Measurements from ENCODE around the gene CAMTA1.

The CAMTA1 gene

DNA sequence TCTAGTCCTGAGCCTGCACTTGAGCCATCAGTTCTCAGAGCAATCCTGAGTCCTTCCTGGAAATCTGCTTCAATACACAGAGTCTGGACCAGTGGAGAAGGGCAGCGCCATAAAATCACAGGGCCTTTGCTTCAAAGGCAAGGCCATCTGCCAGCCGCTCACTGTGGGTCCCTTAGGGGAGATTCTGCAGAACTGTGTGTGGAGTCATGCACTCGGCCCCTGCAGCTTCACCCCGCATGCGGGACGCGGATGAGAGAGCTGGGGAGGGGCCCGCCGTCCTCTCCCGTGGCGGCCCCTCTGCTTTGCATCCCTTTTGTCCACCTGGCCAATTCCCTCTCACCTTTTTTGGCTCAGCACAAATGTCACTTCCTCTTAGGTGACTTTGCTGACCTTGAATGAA, 674.7 kb downstream of the CAMTA1 start:
- Histone ChIP-seq H3K9ac (ENCODE audit: low read depth, low read length) (no peak overlapping the region), H3K36me3 (ENCODE audit: control insufficient read depth, insufficient read depth, low read length) (no peaks in the 10 kb centered on the region), H3K27me3 (ENCODE audit: control insufficient read depth, insufficient read depth, low read length) (no peaks in the 10 kb centered on the region), H3K4me1 (ENCODE audit: control insufficient read depth, insufficient read depth, low read length) (peaks cover 3% of the 10 kb centered on the region), H3K4me3 (ENCODE audit: low read depth, low read length) (no peak overlapping the region), H3K9me3 (ENCODE audit: control insufficient read depth, insufficient read depth, low read length) (no peaks in the 10 kb centered on the region)

DNA sequence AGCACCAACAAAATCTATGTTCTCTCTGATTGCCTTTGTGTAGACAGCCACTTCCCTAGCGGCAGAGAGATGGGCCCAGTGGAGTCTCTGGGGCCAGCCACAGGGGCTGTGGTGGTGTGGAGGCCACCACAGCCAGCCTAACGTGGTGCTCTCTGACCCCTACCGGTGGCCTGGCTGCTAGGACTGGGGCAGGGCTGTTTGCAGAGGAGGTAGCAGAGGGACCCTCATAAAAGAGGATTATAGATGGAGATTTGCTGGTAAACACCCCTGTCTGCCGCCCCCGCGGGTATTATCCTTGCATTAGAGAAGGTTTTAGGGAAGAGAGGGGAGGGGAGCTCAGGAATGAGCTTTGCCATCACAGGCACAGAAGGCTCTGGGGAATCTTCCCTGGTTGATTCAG, 675.6 kb downstream of the CAMTA1 start:
- Histone ChIP-seq H3K36me3 (ENCODE audit: control insufficient read depth, insufficient read depth, low read length) (no peaks in the 10 kb centered on the region), H3K4me1 (ENCODE audit: control insufficient read depth, insufficient read depth, low read length) (peaks cover 3% of the 10 kb centered on the region), H3K9ac (ENCODE audit: low read depth, low read length) (no peak overlapping the region), H3K4me3 (ENCODE audit: low read depth, low read length) (no peak overlapping the region), H3K9me3 (ENCODE audit: control insufficient read depth, insufficient read depth, low read length) (no peaks in the 10 kb centered on the region), H3K27me3 (ENCODE audit: control insufficient read depth, insufficient read depth, low read length) (no peaks in the 10 kb centered on the region)

DNA sequence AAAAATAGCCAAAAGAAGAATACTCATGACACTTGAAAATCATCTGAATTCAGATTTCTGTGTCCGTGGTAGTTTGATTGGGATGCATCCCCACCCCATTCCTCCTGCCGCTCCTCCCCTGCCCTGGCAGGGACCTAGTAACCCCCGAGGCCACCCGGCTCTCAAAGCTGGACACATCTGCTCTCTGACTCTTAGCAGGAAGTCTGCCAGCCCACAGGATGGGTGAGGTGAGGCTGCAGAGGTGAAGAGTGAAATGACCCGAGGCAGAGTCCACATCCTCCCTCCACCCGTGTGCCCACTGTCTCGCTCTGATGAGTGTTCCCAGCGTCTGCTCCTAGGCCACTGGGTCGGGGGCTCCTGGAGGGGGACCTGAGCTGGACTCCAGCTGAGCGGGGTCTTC, 677.4 kb downstream of the CAMTA1 start:
- no peaks in the 10 kb centered on the region for H3K9me3 ChIP-seq (ENCODE audit: control insufficient read depth, insufficient read depth, low read length)
- no peaks in the 10 kb centered on the region for H3K4me1 ChIP-seq (ENCODE audit: control insufficient read depth, insufficient read depth, low read length)
- no peak overlapping the region for H3K9ac ChIP-seq (ENCODE audit: low read depth, low read length)
- no peak overlapping the region for H3K4me3 ChIP-seq (ENCODE audit: low read depth, low read length)
- H3K36me3 ChIP-seq (ENCODE audit: control insufficient read depth, insufficient read depth, low read length): no peaks in the 10 kb centered on the region
- H3K27me3 ChIP-seq (ENCODE audit: control insufficient read depth, insufficient read depth, low read length): no peaks in the 10 kb centered on the region

DNA sequence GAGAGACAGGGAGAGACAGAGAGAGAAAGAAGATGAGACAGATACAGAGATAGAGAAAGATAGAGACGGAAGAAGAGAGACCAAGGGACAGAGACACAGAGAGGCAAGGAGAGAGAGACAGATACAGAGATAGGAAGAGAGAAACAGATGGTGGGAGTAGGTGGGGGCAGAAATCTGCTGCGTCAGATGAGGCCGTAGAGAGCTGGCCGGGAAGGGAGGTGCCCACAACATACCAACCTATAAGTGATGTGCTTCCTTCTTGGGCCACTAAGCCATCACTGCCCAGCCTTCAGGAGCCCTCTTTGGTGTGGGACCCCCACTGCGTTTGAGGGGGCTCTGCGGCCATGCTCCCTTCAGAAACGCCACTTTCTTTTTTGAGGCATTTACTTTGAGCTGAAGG, 678.3 kb downstream of the CAMTA1 start:
- Histone ChIP-seq H3K36me3 (ENCODE audit: control insufficient read depth, insufficient read depth, low read length) (no peaks in the 10 kb centered on the region), H3K27me3 (ENCODE audit: control insufficient read depth, insufficient read depth, low read length) (no peaks in the 10 kb centered on the region), H3K9ac (ENCODE audit: low read depth, low read length) (no peak overlapping the region), H3K4me3 (ENCODE audit: low read depth, low read length) (no peak overlapping the region), H3K9me3 (ENCODE audit: control insufficient read depth, insufficient read depth, low read length) (no peaks in the 10 kb centered on the region), H3K4me1 (ENCODE audit: control insufficient read depth, insufficient read depth, low read length) (no peaks in the 10 kb centered on the region)

DNA sequence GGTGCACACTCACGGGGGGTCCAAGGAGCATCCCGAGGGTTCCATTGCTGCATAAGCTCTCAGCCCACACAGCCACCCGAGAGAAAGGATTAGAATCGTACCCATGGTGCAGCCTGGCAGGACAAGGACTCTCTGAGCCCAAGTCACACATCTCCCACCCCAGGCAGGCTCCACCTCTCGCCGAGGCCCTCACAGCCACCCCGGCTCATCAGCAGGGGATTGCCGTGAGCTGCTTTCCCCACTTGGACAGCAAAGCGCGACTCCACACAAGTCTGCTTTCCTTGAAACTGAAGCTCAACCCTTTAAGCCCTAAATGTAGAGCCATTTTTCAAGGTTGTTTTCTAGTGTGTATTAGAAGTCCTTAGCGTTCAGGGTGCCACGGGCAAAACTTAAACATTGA, 679.5 kb downstream of the CAMTA1 start:
- no peaks in the 10 kb centered on the region for H3K9me3 ChIP-seq (ENCODE audit: control insufficient read depth, insufficient read depth, low read length)
- no peaks in the 10 kb centered on the region for H3K27me3 ChIP-seq (ENCODE audit: control insufficient read depth, insufficient read depth, low read length)
- no peaks in the 10 kb centered on the region for H3K4me1 ChIP-seq (ENCODE audit: control insufficient read depth, insufficient read depth, low read length)
- no peaks in the 10 kb centered on the region for H3K36me3 ChIP-seq (ENCODE audit: control insufficient read depth, insufficient read depth, low read length)
- no peak overlapping the region for H3K9ac ChIP-seq (ENCODE audit: low read depth, low read length)
- H3K4me3 ChIP-seq (ENCODE audit: low read depth, low read length): no peak overlapping the region

DNA sequence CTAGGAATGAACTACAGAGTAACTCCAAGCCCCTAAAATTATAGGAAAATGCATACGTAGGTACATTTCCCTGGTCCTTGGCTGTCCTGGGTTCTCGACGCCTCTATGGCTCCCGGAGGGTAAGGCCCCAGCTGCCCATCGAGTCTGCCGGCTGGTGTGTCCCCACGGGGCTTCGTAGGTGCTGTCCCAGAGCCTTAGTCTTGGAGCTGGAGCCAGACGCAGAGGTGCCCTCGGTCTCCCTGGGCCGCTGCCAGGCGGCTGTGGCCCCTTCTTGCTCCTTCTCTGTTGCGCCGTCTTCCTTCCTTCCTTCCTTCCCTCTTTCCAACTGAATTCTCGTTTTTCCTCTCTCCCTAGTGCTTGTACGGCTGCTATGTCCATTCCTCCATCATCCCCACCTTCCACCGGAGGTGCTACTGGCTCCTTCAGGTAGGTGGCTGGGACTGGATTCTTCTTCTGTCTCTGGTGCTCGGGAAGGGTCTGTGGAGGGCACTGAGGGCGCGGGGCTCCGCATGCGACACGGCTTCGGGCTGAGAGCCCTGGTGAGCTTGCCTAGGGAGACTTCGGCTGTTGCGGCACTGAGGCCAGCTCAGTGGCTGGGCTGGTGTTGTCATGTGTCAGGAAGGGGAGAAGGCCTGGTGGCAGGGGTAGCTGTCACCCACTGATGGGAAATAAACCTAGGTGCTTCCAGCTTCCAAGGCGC, 682.4 kb downstream of the CAMTA1 start:
- no peaks in the 10 kb centered on the region for H3K9me3 ChIP-seq (ENCODE audit: control insufficient read depth, insufficient read depth, low read length)
- no peaks in the 10 kb centered on the region for H3K27me3 ChIP-seq (ENCODE audit: control insufficient read depth, insufficient read depth, low read length)
- no peaks in the 10 kb centered on the region for H3K4me1 ChIP-seq (ENCODE audit: control insufficient read depth, insufficient read depth, low read length)
- no peak overlapping the region for H3K4me3 ChIP-seq (ENCODE audit: low read depth, low read length)
- H3K36me3 ChIP-seq (ENCODE audit: control insufficient read depth, insufficient read depth, low read length): no peaks in the 10 kb centered on the region
- no peak overlapping the region for H3K9ac ChIP-seq (ENCODE audit: low read depth, low read length)

DNA sequence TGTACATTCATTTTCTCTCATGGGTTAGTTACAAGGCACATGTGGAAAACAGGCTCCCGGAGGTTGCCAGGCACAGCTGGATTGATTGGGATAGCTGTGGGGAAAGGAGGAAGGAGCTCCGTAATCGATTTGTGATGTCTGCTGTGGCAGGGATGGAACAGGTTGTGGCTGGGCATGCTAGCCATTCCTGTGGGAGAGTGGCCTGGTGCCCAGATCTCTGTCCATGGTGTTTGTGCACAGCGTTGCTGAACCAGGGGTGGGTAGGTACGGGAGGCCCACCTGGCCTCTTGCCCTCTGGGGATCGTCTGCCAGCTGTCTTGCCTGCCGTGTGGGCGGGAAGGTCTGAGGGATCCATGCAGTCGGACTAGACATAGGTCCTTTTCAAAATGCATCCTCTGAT, 683.0 kb downstream of the CAMTA1 start:
- Histone ChIP-seq H3K27me3 (ENCODE audit: control insufficient read depth, insufficient read depth, low read length) (no peaks in the 10 kb centered on the region), H3K36me3 (ENCODE audit: control insufficient read depth, insufficient read depth, low read length) (no peaks in the 10 kb centered on the region), H3K9me3 (ENCODE audit: control insufficient read depth, insufficient read depth, low read length) (no peaks in the 10 kb centered on the region)

DNA sequence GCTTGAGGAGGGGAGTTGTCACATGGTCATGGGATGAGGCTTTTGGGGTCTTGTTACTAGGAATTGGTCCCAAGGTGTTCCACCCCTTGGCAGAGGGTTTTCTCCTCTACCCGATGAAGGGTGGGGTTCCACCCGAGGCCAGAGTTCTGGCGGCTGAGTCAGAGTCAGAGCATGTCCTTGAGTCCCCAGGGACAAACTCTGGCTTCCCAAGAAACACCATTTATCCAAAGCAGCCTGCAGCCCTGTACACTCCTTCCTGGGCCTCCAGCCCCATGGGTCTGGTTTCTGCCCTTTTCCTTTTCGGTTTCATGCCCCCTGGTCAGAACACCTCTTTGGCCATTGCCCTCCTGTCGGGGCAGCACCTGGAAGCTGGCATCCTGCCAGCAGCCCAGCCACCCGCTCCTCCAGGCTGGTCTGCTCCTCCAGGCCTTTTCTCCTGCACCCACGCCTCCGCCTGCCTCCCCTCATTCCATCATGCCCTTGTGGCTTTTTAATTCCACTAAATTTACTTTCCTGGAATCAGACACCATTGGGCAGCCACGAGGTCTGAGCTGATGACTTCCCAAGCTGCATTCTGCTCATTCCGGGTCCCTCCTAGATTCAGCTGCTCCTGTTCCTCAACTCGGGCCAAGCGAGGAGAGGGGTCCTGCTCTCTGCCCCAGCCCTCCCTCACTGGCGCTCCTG, 684.1 kb downstream of the CAMTA1 start:
- Histone ChIP-seq H3K27me3 (ENCODE audit: control insufficient read depth, insufficient read depth, low read length) (no peaks in the 10 kb centered on the region), H3K4me3 (ENCODE audit: low read depth, low read length) (no peak overlapping the region), H3K36me3 (ENCODE audit: control insufficient read depth, insufficient read depth, low read length) (no peaks in the 10 kb centered on the region), H3K4me1 (ENCODE audit: control insufficient read depth, insufficient read depth, low read length) (no peaks in the 10 kb centered on the region), H3K9me3 (ENCODE audit: control insufficient read depth, insufficient read depth, low read length) (no peaks in the 10 kb centered on the region), H3K9ac (ENCODE audit: low read depth, low read length) (no peak overlapping the region)

More for the DNA sequence above, 683.0 kb downstream of the CAMTA1 start:
- Histone ChIP-seq H3K4me3 (ENCODE audit: low read depth, low read length) (no peak overlapping the region), H3K4me1 (ENCODE audit: control insufficient read depth, insufficient read depth, low read length) (no peaks in the 10 kb centered on the region), H3K9ac (ENCODE audit: low read depth, low read length) (no peak overlapping the region)

DNA sequence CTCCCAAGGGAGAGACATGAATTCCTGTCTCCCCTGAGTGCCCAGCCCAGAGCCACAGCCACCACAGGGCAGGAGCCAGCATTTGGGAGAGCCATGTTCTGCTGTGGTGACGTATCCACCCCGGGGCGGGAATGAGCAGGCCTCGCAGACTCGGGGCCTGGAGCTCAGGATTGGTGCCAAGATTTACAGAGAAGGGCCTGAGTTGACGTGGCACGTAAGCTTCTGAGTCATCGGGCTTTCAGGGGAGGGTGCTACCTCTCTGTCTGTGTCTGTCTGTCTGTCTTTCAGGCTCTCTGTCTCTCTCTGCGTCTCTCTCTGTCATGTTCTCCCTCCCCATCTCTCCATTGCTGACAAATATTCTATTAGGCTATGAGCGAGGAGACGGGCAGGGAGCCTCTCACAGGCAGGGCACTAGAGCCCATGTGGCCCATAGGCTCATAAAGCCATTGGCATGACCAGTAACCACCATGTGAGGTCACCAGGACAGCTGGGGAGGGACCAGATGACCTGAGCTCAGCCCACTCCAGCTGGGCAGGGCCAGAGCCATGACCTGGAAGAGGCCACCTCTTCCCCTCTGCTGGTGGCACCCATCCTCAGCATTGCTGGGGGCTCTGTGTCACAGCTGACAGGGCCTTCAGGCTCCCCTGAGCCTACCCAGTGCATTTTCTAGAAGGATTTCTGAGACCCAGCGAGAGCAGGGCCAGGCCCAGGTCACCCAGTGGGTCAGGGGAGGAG, 685.8 kb downstream of the CAMTA1 start:
- no peak overlapping the region for H3K9ac ChIP-seq (ENCODE audit: low read depth, low read length)
- no peaks in the 10 kb centered on the region for H3K27me3 ChIP-seq (ENCODE audit: control insufficient read depth, insufficient read depth, low read length)
- H3K9me3 ChIP-seq (ENCODE audit: control insufficient read depth, insufficient read depth, low read length): no peaks in the 10 kb centered on the region
- no peak overlapping the region for H3K4me3 ChIP-seq (ENCODE audit: low read depth, low read length)
- H3K36me3 ChIP-seq (ENCODE audit: control insufficient read depth, insufficient read depth, low read length): no peaks in the 10 kb centered on the region
- no peaks in the 10 kb centered on the region for H3K4me1 ChIP-seq (ENCODE audit: control insufficient read depth, insufficient read depth, low read length)

DNA sequence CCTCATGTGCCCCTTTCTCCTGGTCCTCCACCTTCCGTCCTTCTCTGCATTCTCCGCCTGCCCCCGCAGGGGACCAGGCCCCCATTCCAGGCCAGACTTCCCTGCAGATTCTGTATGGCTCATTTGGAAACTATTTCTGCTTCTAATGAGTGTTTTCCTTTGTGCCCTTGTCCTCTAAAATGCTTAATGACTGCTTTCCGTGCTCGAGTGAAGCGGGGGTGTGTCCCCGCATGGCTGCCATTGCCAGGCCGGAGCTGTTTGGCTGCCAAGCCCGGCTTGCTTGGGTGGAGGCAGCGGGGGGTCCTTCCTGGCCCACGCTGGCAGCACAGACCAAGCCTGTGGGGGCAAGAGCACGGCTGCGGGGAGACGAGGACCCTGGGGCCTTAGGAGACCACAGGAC, 686.6 kb downstream of the CAMTA1 start:
- H3K36me3 ChIP-seq (ENCODE audit: control insufficient read depth, insufficient read depth, low read length): no peaks in the 10 kb centered on the region
- no peak overlapping the region for H3K4me3 ChIP-seq (ENCODE audit: low read depth, low read length)
- H3K27me3 ChIP-seq (ENCODE audit: control insufficient read depth, insufficient read depth, low read length): no peaks in the 10 kb centered on the region
- no peaks in the 10 kb centered on the region for H3K9me3 ChIP-seq (ENCODE audit: control insufficient read depth, insufficient read depth, low read length)
- H3K4me1 ChIP-seq (ENCODE audit: control insufficient read depth, insufficient read depth, low read length): no peaks in the 10 kb centered on the region
- no peak overlapping the region for H3K9ac ChIP-seq (ENCODE audit: low read depth, low read length)

DNA sequence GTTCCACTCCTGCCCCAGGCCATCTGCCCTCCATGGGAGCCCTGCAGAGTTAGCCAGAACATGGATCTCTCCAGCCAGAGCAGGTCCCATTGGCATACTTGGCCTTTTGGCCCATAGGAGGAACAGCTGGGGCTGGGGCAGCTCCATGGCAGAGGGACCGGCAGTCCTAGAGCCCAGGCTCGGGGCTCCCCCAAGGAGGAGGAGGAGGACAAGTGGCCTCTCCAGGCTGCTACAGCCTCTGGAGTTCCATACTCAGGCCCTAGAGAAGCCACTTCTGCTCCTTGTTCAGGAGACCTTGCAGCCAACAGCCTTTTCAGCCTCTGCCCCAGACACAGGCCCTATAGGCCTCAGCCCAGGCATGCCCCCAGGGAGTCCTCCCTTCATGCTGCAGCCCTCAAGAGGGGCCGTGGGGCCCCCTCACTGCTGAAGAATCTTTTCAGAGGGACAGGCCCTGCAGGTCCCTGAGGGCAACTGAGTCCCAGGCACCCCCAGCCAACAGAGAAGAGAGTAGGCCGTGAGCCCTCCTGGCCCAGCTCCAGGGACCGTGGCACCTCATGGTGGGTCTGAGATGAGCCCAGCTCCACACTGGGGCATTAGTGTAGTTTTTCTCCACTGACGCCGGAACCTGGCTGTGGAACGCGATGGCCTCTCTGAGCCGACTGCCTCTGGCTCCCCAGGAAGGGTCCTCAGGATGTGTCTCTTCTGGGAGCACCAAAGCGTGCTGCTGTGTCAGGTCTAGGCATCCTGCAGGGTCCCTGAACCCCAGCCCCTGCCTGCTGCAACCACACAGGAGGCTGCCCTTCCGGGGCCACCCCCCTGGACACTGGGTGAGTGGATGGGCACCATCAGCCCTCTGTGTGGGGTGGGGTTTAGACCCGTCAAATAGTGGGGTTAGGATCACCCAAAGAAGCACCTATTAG, 688.2 kb downstream of the CAMTA1 start:
- Histone ChIP-seq H3K36me3 (ENCODE audit: control insufficient read depth, insufficient read depth, low read length) (no peaks in the 10 kb centered on the region), H3K27me3 (ENCODE audit: control insufficient read depth, insufficient read depth, low read length) (no peaks in the 10 kb centered on the region), H3K4me1 (ENCODE audit: control insufficient read depth, insufficient read depth, low read length) (no peaks in the 10 kb centered on the region), H3K9ac (ENCODE audit: low read depth, low read length) (no peak overlapping the region), H3K9me3 (ENCODE audit: control insufficient read depth, insufficient read depth, low read length) (no peaks in the 10 kb centered on the region), H3K4me3 (ENCODE audit: low read depth, low read length) (no peak overlapping the region)

Measured in iPS-15b (cell line).